RWPE2 (cell line): Measurements from ENCODE around the gene RASSF7.

Source experiments
- ATAC-seq: fragments of 200-7000 bp; cut with Tn5 transposase; 3 replicates; pipeline ENCODE4 v1.9.1; 2021; ENCODE audit warnings: low read depth
- DNase-seq: peaks from one replicate; pipeline ENCODE4 v3.0.0-alpha.2; 2020; ENCODE audit warnings: low spot score
- H3K27ac ChIP-seq: fragments of 450-650 bp; 2 replicates; pipeline ENCODE4 v1.5.1; 2017; ENCODE audit warnings: mild to moderate bottlenecking; ENCODE audit not compliant: poor library complexity, severe bottlenecking
- H3K27me3 ChIP-seq: fragments of 250-450 bp; sonication (Bioruptor Pico); 2 replicates; pipeline ENCODE4 v1.5.1; 2021; ENCODE audit warnings: mild to moderate bottlenecking, moderate library complexity; ENCODE audit not compliant: insufficient read depth, poor library complexity, severe bottlenecking
- H3K36me3 ChIP-seq: fragments of 250-450 bp; sonication (Bioruptor Pico); 2 replicates; pipeline ENCODE4 v1.5.1; 2020; ENCODE audit warnings: low read depth, mild to moderate bottlenecking, moderate library complexity
- H3K4me1 ChIP-seq: fragments of 250-450 bp; sonication (Bioruptor Pico); 2 replicates; pipeline ENCODE4 v1.5.1; 2021; ENCODE audit warnings: mild to moderate bottlenecking, moderate library complexity; ENCODE audit not compliant: insufficient read depth, poor library complexity, severe bottlenecking
- H3K4me3 ChIP-seq: fragments of 250-450 bp; sonication (Bioruptor Pico); 2 replicates; pipeline ENCODE4 v1.5.1; 2021; ENCODE audit warnings: mild to moderate bottlenecking, moderate library complexity; ENCODE audit not compliant: severe bottlenecking
- H3K9me3 ChIP-seq: fragments of 250-450 bp; sonication (Bioruptor Pico); 2 replicates; pipeline ENCODE4 v1.5.1; 2021; ENCODE audit warnings: mild to moderate bottlenecking, moderate library complexity; ENCODE audit not compliant: severe bottlenecking
- TF ChIP-seq, protein P1 (sequence below): fragments of 450-650 bp; IDR thresholded peaks from one replicate; pipeline ENCODE4 v1.5.1; 2017; ENCODE audit warnings: mild to moderate bottlenecking, moderate library complexity; ENCODE audit not compliant: poor library complexity, severe bottlenecking

Gene RASSF7

DNA sequence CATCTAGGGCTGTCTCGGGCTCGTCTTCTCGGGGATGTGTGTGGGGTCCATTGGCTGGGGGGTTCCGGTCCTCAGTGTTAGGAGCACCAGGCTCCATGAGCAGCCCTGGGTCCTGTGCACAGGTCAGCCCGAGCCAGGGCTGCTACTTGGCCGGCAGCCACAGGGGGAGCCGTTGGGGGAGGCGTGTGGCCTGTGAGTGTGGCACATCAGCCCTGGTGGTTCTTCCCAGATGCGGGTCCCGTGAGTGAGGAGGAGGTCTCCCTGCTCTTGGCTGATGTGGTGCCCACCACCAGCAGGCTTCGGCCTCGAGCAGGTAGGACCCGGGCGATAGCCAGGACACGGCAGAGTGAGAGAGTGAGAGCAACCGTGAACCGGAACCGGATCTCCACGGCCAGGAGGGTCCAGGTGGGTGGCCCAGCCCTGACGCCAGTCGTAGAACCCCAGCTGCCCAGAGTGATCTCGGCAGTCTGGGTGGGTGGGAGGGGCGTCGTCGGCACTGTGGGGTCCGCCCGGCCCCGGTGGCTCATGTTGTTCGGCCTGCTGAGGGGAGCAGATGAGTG is 36.5 kb downstream of the RASSF7 start:
- H3K9me3 ChIP-seq, result no peaks in the 10 kb centered on the region
- peaks cover 89% of the 10 kb centered on the region for H3K36me3 ChIP-seq
- H3K27ac ChIP-seq, result no peak overlapping the region
- no peaks in the 10 kb centered on the region for H3K27me3 ChIP-seq
- TF ChIP-seq, protein P1, sequence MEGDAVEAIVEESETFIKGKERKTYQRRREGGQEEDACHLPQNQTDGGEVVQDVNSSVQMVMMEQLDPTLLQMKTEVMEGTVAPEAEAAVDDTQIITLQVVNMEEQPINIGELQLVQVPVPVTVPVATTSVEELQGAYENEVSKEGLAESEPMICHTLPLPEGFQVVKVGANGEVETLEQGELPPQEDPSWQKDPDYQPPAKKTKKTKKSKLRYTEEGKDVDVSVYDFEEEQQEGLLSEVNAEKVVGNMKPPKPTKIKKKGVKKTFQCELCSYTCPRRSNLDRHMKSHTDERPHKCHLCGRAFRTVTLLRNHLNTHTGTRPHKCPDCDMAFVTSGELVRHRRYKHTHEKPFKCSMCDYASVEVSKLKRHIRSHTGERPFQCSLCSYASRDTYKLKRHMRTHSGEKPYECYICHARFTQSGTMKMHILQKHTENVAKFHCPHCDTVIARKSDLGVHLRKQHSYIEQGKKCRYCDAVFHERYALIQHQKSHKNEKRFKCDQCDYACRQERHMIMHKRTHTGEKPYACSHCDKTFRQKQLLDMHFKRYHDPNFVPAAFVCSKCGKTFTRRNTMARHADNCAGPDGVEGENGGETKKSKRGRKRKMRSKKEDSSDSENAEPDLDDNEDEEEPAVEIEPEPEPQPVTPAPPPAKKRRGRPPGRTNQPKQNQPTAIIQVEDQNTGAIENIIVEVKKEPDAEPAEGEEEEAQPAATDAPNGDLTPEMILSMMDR, result no peak
- H3K4me3 ChIP-seq, result no peak overlapping the region
- ATAC-seq (no peak), DNase-seq (peak; percentile 47)
- H3K4me1 ChIP-seq, result no peaks in the 10 kb centered on the region

DNA sequence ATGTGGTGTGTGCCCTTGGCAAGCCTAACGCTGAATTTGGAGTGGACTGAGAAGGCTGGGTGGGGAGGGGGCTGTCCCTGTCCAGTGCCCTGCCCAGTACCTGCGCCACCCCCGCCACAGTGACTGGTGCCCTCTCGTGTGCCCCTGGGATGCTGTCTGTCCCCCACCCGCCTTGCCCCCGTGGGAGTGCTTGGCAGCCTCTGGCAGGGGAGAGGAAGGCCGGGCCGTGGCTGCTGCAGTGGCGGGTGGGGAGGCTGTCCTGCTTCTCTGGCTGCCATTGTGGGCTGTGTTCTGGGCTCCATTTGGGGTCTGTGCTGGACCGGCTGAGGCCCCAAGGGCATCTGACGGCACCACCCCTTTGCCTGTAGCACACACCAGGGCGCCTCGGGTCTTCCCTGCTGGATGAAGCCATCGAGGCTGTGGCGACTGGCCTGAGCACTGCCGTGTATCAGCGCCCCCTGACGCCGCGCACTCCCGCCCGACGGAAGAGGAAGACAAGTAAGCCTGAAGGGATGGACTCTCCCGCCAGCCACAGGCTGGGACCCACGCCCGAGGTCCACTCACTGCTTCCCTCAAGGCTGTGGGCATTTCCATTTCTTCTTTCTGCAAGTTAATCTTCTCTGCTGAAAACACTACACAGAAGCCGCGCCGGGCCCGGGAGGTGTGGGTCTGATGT is 37.4 kb downstream of the RASSF7 start:
- no peak for ATAC-seq
- Histone ChIP-seq H3K4me1 (no peaks in the 10 kb centered on the region), H3K4me3 (no peak overlapping the region), H3K36me3 (peaks cover 89% of the 10 kb centered on the region), H3K9me3 (no peaks in the 10 kb centered on the region), H3K27me3 (no peaks in the 10 kb centered on the region), H3K27ac (no peak overlapping the region)
- DNase-seq, result peak; percentile 68
- TF ChIP-seq, protein P1, result no peak

DNA sequence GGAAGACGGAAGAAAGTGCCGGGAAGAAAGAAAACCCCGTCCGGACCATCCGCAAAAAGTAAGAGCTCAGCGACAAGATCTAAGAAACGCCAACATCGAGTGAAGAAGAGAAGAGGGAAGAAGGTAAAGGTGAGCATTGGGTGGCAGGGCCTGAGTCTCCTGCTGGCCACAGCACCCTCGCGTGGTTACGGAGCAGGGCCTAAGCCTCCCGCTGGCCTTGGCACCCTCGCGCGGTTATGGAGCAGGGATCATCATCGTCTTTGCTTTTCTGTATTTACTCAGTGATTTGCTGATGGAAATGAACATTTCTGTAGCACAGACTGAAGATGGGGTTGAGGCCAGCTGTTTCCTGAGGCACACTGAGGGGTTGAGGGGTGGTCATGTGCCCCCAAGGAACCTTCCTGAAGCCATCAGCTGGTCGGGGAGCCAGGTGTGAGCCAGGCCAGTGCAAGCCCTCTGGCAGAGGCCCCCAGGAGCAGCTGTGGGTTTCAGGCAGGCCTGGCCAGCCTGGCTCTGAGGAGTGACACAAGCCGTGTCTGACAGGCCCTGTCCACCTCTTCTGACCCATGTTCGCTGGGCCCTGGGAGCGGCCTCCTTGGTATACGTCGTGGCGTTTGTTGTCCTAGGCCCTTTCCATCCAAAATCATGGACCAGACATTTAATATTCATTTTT is 40.9 kb downstream of the RASSF7 start:
- Histone ChIP-seq H3K9me3 (no peaks in the 10 kb centered on the region), H3K27ac (no peak overlapping the region), H3K4me3 (no peak overlapping the region), H3K36me3 (peaks cover 87% of the 10 kb centered on the region), H3K4me1 (no peaks in the 10 kb centered on the region), H3K27me3 (no peaks in the 10 kb centered on the region)
- DNase-seq, result peak; percentile 49
- TF ChIP-seq, protein P1, result no peak
- ATAC-seq, result no peak

DNA sequence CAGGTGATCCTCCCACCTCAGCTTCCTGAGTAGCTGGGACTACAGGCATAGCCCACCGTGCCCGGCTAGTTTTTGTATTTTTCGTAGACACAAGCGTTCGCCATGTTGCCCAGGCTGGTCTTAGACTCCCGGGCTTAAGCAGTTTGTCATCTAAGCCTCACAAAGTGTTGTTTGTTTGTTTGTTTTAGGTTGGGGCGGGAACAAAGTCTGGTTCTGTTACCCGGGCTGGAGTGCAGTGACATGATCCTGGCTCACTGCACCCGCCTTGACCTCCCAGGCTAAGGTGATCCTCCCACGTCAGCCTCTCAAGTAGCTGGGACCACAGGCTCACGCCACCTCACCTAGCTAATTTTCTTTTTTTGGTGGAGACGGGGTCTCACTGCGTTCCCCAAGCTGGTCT is 42.4 kb downstream of the RASSF7 start:
- Histone ChIP-seq H3K9me3 (no peaks in the 10 kb centered on the region), H3K27me3 (no peaks in the 10 kb centered on the region), H3K36me3 (peaks cover 92% of the 10 kb centered on the region), H3K27ac (no peak overlapping the region), H3K4me3 (no peak overlapping the region), H3K4me1 (no peaks in the 10 kb centered on the region)
- DNase-seq (no peak), ATAC-seq (no peak)
- TF ChIP-seq, protein P1, result no peak
